ENCODE data around the gene TMEM144.

Gene TMEM144

DNA sequence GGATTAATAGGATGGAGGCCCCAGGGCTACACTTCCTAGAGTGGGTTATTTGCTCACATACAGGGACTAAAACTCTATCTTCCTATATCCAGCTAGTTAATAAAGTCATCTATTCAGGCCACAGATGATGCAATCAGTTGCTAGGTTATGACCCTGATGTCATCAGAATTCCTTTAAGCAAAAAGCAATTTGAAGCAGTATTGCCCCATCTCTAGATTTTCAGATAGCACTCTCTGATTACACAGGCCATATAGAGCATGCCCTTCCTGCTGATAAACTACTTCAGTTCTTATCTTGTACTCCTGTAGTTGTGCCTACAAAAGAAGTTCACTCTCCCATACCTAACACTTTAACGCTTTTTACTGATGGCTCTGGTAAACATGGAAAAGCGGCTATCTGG lies 84.8 kb downstream of the TMEM144 start:
- no peak for DNase-seq (ENCODE audit: low read depth in 1 of 2, low spot score in 1 of 2)

DNA sequence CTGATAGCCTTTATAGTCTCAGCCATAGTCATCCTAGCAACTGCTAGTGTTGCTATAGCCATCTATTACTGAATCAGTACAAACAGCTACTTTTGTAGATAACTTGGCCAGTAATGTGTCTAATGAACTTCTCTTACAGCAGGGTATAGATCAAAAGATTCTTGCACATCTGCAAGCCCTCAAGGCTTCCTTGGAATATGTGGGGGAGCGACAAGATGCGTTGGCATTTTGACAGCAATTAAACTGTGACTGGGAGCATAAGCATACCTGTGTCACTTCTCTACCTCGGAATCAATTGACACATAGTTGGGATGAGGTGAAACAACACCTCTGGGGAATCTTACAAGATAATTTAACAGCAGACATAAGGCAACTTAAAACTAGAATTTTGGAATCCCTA lies 87.6 kb downstream of the TMEM144 start:
- DNase-seq (ENCODE audit: low read depth in 1 of 2, low spot score in 1 of 2): no peak

DNA sequence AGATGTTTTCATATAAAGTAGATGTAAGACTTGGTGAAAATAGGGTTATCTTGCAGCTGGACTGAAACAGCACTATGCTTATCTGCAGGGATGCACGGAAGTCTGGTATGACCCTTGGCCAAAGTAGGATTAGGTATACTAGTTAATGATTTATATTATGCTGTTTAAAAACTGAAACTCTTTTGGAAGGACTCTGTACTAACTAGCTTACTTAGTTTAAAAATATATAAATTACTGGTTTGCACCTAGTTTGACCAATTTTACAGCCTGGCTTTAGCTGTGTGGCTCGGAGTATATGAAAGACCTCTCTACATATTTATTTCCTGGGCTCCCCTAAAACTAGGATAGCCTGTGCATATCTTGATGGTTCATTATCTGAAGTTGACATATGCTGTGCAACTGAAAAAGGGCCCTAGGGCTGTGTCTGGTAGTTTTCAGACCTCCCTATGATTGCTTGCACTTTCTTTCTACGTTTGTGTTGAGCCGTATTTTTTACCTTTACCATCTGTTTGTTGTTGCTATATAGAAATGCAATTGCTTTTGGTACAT lies 89.2 kb downstream of the TMEM144 start:
- DNase-seq (ENCODE audit: low read depth in 1 of 2, low spot score in 1 of 2): no peak

DNA sequence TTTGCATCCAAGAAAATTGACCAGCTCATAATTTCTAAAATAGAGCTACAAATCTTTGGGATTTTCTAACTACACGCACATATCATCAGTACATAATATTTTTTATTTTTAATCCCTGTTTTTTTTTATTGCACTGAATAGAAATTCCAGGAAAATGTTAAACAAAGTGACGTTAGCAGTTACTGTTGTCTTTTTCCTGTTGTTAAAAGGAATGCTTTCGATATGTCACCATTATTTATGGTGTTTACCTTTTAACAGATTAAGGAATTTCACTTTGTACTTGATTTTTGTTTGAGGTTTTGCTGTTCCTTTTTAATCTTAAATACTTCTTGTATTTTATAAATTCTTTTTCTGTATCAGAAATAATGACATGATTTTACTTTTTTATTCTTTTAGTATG lies 89.7 kb downstream of the TMEM144 start:
- DNase-seq (ENCODE audit: low read depth in 1 of 2, low spot score in 1 of 2): no peak

DNA sequence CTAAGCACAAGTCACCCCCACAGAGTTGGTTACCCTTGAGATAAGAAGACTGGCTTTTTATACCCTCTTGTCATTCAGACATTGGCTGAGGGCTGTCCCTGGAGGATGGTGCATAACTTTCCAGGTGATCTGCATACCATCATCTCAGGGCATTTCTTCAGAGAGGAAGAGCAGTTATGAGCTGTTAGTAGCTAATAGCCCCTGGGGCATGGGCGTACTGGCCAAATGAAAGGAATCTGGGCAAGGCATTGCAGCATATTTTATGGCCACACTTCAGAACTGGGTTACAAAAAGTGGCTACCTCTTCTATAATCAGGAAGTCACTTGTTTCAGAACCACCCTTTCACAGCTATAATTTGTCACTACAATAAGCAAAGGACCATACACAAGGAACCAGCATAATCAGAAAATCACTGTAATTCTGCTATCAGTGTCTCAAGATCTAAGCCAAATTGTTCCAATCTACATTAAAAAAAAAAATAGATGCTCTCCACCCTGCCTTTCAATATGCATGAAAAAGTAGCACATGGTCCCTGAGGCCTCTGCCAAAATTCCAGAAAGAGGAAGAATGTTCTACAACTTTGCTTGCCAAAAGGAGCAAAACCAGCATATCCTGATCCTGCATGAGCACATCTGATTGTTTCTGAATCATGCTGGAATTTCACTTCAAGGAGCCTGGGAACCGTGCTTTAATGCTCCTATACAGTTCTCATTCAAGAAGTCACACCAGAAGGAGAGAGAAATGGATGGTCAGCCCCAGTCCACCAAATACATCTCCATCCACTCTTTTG lies 92.0 kb downstream of the TMEM144 start:
- no peak for DNase-seq (ENCODE audit: low read depth in 1 of 2, low spot score in 1 of 2)

DNA sequence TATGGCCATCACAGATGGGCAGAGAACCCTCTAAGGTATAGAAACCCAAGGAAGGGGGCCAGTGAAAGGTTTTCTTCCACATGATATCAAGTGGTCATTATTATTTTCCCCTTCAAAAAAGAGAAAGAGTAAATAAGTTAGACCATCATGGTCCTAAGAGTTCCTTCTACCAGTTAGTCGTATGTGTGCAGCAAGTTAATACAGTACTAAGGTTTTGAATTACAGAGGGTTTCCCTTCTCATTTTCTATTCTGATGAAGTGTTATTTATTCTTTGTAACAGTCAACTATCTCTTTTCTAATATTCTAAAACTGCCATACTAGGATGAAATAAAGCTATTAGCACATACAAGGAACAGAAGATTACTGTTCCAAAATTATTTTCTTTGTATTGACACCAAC lies 94.4 kb downstream of the TMEM144 start:
- no peak for DNase-seq (ENCODE audit: low read depth in 1 of 2, low spot score in 1 of 2)

Data from stimulated activated CD4-positive, alpha-beta T cell treated with anti-CD3 and anti-CD28 coated beads, Interleukin-15, amount 100 ng/mL, for 1 hour (primary cell).